T1000 (cell line): ENCODE measurements around the gene RFTN2.
"Not testable (repeated sequence)": the region's sequence is repeated elsewhere in the genome, so short reads cannot be mapped to it uniquely, and the experiment has no call there.

Source experiments
- DNase-seq: peaks from one replicate; lab custom pipeline; 2025; ENCODE audit warnings: mixed read lengths; lab: John Stamatoyannopoulos, UW

The RFTN2 gene

GRCh38 chr2:197604117-197604860 is 71.1 kb downstream of the RFTN2 start:
- no peak for DNase-seq

GRCh38 chr2:197601726-197602125 is 73.7 kb downstream of the RFTN2 start:
- DNase-seq, result no peak

GRCh38 chr2:197600306-197600705 is 75.1 kb downstream of the RFTN2 start:
- no peak for DNase-seq

- DNase-seq, result no peak
These were observed 76.0 kb downstream of the RFTN2 start for GRCh38 chr2:197599285-197599965.

GRCh38 chr2:197598450-197598849 is 76.9 kb downstream of the RFTN2 start:
- no peak for DNase-seq

GRCh38 chr2:197597166-197597565 is 78.2 kb downstream of the RFTN2 start:
- no peak for DNase-seq

- no peak for DNase-seq
These were observed 78.6 kb downstream of the RFTN2 start for GRCh38 chr2:197596766-197597165.

- DNase-seq, result no peak
These were observed 83.9 kb downstream of the RFTN2 start for GRCh38 chr2:197591339-197592072.

GRCh38 chr2:197587255-197587654 is 88.1 kb downstream of the RFTN2 start:
- DNase-seq, result not testable (repeated sequence)

GRCh38 chr2:197580166-197580565 is 95.2 kb downstream of the RFTN2 start:
- DNase-seq, result not testable (repeated sequence)

GRCh38 chr2:197578294-197578693 is 97.1 kb downstream of the RFTN2 start:
- not testable (repeated sequence) for DNase-seq

GRCh38 chr2:197577446-197577845 is 97.9 kb downstream of the RFTN2 start:
- DNase-seq, result no peak

GRCh38 chr2:197576631-197577030 is 98.8 kb downstream of the RFTN2 start:
- peak; percentile 25 for DNase-seq

GRCh38 chr2:197575987-197576386 is 99.4 kb downstream of the RFTN2 start:
- no peak for DNase-seq

GRCh38 chr2:197573608-197574007 is 101.8 kb downstream of the RFTN2 start:
- no peak for DNase-seq

GRCh38 chr2:197571627-197572271 is 103.6 kb downstream of the RFTN2 start:
- no peak for DNase-seq

- DNase-seq, result no peak
These were observed 115.2 kb downstream of the RFTN2 start for GRCh38 chr2:197560146-197560665.

GRCh38 chr2:197559681-197560080 is 115.7 kb downstream of the RFTN2 start:
- DNase-seq, result no peak

GRCh38 chr2:197558393-197558792 is 117.0 kb downstream of the RFTN2 start:
- DNase-seq, result no peak

- DNase-seq, result no peak
These were observed 118.9 kb downstream of the RFTN2 start for GRCh38 chr2:197556456-197556855.

GRCh38 chr2:197555467-197555866 is 119.9 kb downstream of the RFTN2 start:
- no peak for DNase-seq

GRCh38 chr2:197551260-197551659 is 124.1 kb downstream of the RFTN2 start:
- DNase-seq, result not testable (repeated sequence)
